Measurements from ENCODE around the gene IL1R1. TPM values are rescaled to one million over a fixed set of nuclear protein-coding genes. Genes with fewer than 3 reads are reported as not detected.

Gene IL1R1
- total RNA-seq, 2 experiments from 2014 or later: not detected

DNA sequence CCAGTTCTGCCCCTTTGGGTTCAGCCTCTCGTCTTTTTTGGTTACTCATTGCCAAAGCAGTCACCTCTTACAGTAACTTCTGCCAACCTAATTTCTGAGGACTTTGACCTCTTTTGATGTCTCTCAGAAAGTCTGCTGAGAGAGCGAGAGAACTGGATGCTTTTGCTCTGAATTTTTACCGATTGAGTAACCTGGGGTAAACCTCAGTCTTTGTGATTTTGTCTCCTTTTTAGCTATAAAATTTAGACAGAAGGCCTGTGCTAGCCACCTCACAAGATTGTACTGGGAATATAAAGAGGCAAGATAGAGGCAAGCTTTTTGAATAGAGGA lies 34.8 kb upstream of the IL1R1 start:
- no peak overlapping the region for H3K27ac ChIP-seq (ENCODE audit: low read depth, low read length, poor library complexity, severe bottlenecking)
- H3K9me3 ChIP-seq (ENCODE audit: low read length): 0 out of 2 replicates have a peak, but pooled peaks cover under 1% of the 10 kb centered on the region
- H3K4me1 ChIP-seq (ENCODE audit: insufficient read depth, low read length, poor library complexity, severe bottlenecking): no peaks in the 10 kb centered on the region
- ChIA-PET CTCF (ENCODE audit: unreplicated experiment) (no interaction called here), POLR2A (no interaction called here)
- no peaks in the 10 kb centered on the region for H4K20me1 ChIP-seq (ENCODE audit: insufficient read depth, low read length)
- no peak overlapping the region for H3K4me3 ChIP-seq (ENCODE audit: low read depth, low read length, poor library complexity, severe bottlenecking)
- no peak overlapping the region for H3K4me2 ChIP-seq (ENCODE audit: low read length)
- no TSS peak for BruUV-seq (replicated peaks)
- H3K36me3 ChIP-seq (ENCODE audit: insufficient read depth, low read length): no peaks in the 10 kb centered on the region
- TF ChIP-seq EZH2phosphoT487 (IDR thresholded peaks at IDR 0.05; ENCODE audit: borderline replicate concordance, low read depth, low read length): no peak
- no peak for TF ChIP-seq CTCF (conservative IDR thresholded peaks at IDR 0.05; ENCODE audit: low read length)
- no peak overlapping the region for H2AFZ ChIP-seq (ENCODE audit: low read length)
- intact Hi-C loops (cut with micrococcal nuclease; ENCODE audit: unreplicated experiment): no loop called here
- no peaks in the 10 kb centered on the region for H3K79me2 ChIP-seq (ENCODE audit: insufficient read depth, low read depth, low read length)
- DNase-seq (ENCODE audit: low spot score): no peak
- no peaks in the 10 kb centered on the region for H3K9me2 ChIP-seq (ENCODE audit: insufficient read depth, low read length)

DNA sequence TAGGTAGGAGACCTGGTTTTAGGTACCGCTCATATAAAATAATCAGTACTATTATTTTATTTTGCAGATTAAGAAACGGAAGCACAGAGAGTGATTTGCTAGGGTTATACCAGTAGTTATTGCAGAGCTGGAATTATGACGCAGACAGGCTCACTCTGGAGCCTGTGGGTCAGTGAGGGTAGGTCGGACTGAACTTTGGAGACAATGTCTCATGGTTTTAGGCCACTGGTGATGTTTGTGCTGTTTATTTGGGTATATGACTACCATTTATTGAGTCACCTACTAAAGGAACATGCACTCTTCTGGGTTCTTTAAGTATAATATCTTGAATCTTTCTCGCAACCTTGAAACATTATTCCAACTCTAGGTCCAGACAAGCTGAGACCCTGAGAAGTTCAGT lies 33.5 kb upstream of the IL1R1 start:
- ChIA-PET POLR2A (no interaction called here), CTCF (ENCODE audit: unreplicated experiment) (no interaction called here)
- H3K4me1 ChIP-seq (ENCODE audit: insufficient read depth, low read length, poor library complexity, severe bottlenecking): no peaks in the 10 kb centered on the region
- H3K9me2 ChIP-seq (ENCODE audit: insufficient read depth, low read length): no peaks in the 10 kb centered on the region
- BruUV-seq (replicated peaks): no TSS peak
- H2AFZ ChIP-seq (ENCODE audit: low read length): no peak overlapping the region
- H4K20me1 ChIP-seq (ENCODE audit: insufficient read depth, low read length): no peaks in the 10 kb centered on the region
- no peaks in the 10 kb centered on the region for H3K9me3 ChIP-seq (ENCODE audit: low read length)
- intact Hi-C loops (cut with micrococcal nuclease; ENCODE audit: unreplicated experiment): no loop called here
- TF ChIP-seq EZH2phosphoT487 (IDR thresholded peaks at IDR 0.05; ENCODE audit: borderline replicate concordance, low read depth, low read length) (no peak), CTCF (conservative IDR thresholded peaks at IDR 0.05; ENCODE audit: low read length) (no peak)
- H3K4me3 ChIP-seq (ENCODE audit: low read depth, low read length, poor library complexity, severe bottlenecking): no peak overlapping the region
- no peak for DNase-seq (ENCODE audit: low spot score)
- no peaks in the 10 kb centered on the region for H3K36me3 ChIP-seq (ENCODE audit: insufficient read depth, low read length)
- H3K27ac ChIP-seq (ENCODE audit: low read depth, low read length, poor library complexity, severe bottlenecking): no peak overlapping the region
- H3K79me2 ChIP-seq (ENCODE audit: insufficient read depth, low read depth, low read length): no peaks in the 10 kb centered on the region
- H3K4me2 ChIP-seq (ENCODE audit: low read length): no peak overlapping the region

GRCh38 chr2:102110171-102110570 lies 32.4 kb upstream of the IL1R1 start:
- H3K4me1 ChIP-seq (ENCODE audit: insufficient read depth, low read length, poor library complexity, severe bottlenecking): no peaks in the 10 kb centered on the region
- no peaks in the 10 kb centered on the region for H3K79me2 ChIP-seq (ENCODE audit: insufficient read depth, low read depth, low read length)
- no peak overlapping the region for H2AFZ ChIP-seq (ENCODE audit: low read length)
- H3K9me2 ChIP-seq (ENCODE audit: insufficient read depth, low read length): no peaks in the 10 kb centered on the region
- no peak overlapping the region for H3K4me2 ChIP-seq (ENCODE audit: low read length)
- H3K4me3 ChIP-seq (ENCODE audit: low read depth, low read length, poor library complexity, severe bottlenecking): no peak overlapping the region
- intact Hi-C loops (cut with micrococcal nuclease; ENCODE audit: unreplicated experiment): no loop called here
- no TSS peak for BruUV-seq (replicated peaks)
- no peak for TF ChIP-seq CTCF (conservative IDR thresholded peaks at IDR 0.05; ENCODE audit: low read length)
- TF ChIP-seq EZH2phosphoT487 (IDR thresholded peaks at IDR 0.05; ENCODE audit: borderline replicate concordance, low read depth, low read length): no peak
- no peak for DNase-seq (ENCODE audit: low spot score)
- H3K9me3 ChIP-seq (ENCODE audit: low read length): no peaks in the 10 kb centered on the region
- ChIA-PET CTCF (ENCODE audit: unreplicated experiment) (no interaction called here), POLR2A (no interaction called here)
- no peaks in the 10 kb centered on the region for H3K36me3 ChIP-seq (ENCODE audit: insufficient read depth, low read length)
- no peaks in the 10 kb centered on the region for H4K20me1 ChIP-seq (ENCODE audit: insufficient read depth, low read length)
- no peak overlapping the region for H3K27ac ChIP-seq (ENCODE audit: low read depth, low read length, poor library complexity, severe bottlenecking)

Data from OCI-LY7 (cell line).